Aorta (tissue), 5 donors: ENCODE data around the gene DVL3. TPM values are rescaled to one million over a fixed set of nuclear protein-coding genes. Genes with fewer than 3 reads are reported as not detected.
"Not testable (repeated sequence)": the region's sequence is repeated elsewhere in the genome, so short reads cannot be mapped to it uniquely, and the experiment has no call there.

ENCODE experiments used
- ATAC-seq: fragments of 200-7000 bp; cut with Tn5 transposase; one replicate; pipeline ENCODE4 v1.9.1; 2022; ENCODE audit warnings: moderate library complexity; ENCODE audit not compliant: low FRiP score
- DNase-seq, 2 donors: peaks; one replicate each; pipeline ENCODE4 v3.0.0-alpha.2; 2020
- H3K27ac ChIP-seq, 2 donors: one replicate each; pipeline ENCODE4 v1.5.1; 2013; ENCODE audit warnings: low read length in 2 of 2, mild to moderate bottlenecking in 2 of 2, moderate library complexity in 2 of 2, control low read depth in 1 of 2, inconsistent platforms in 1 of 2, low read depth in 1 of 2
- H3K27me3 ChIP-seq, 2 donors: one replicate each; pipeline ENCODE4 v1.6.1; 2013; ENCODE audit warnings: control low read depth in 1 of 2, low read length in 1 of 2, mild to moderate bottlenecking in 1 of 2, moderate library complexity in 1 of 2; ENCODE audit not compliant: insufficient read depth in 2 of 2, control insufficient read depth in 1 of 2
- H3K36me3 ChIP-seq, 2 donors: one replicate each; pipeline ENCODE4 v1.6.1; 2013; ENCODE audit warnings: control low read depth in 1 of 2, low read length in 1 of 2, mild to moderate bottlenecking in 1 of 2; ENCODE audit not compliant: insufficient read depth in 2 of 2, control insufficient read depth in 1 of 2
- H3K4me1 ChIP-seq, 2 donors: one replicate each; pipeline ENCODE4 v1.6.1; 2013; ENCODE audit warnings: low read length in 2 of 2, control low read depth in 1 of 2, mild to moderate bottlenecking in 1 of 2, moderate library complexity in 1 of 2; ENCODE audit not compliant: insufficient read depth in 2 of 2, control insufficient read depth in 1 of 2
- H3K4me3 ChIP-seq, 2 donors: one replicate each; pipeline ENCODE4 v1.5.1; 2013; ENCODE audit warnings: low read length in 2 of 2, control low read depth in 1 of 2, mild to moderate bottlenecking in 1 of 2
- H3K9me3 ChIP-seq: one replicate; pipeline ENCODE4 v1.6.1; 2013; ENCODE audit warnings: mild to moderate bottlenecking, low read length; ENCODE audit not compliant: control insufficient read depth
- WGBS, 2 donors: extraction: QIAGEN DNeasy Blood & Tissue Kit; methylation state at CpG; one replicate each; pipeline ENCODE4 v1.1.7; 2013; 5-methylcytosine and 5-hydroxymethylcytosine counted together
- intact Hi-C, 2 donors: fragments of 100-400 bp; cut with DNase I; formaldehyde crosslinking; loops; one replicate each; pipeline versions ENCODE4 v1.14.2 to v1.15.0; 2022
- long read RNA-seq, 2 donors: library from polyadenylated mRNA; unstranded; transcript quantifications; one replicate each; pipeline ENCODE4 v2.0.0, GENCODE V29; 2020 to 2021
- polyA plus RNA-seq, 2 donors: library from polyadenylated mRNA; stranded (reverse); fragments of 200-250 nt; gene quantifications; one replicate each; pipeline ENCODE4 v1.2.3, GENCODE V29; 2013
- total RNA-seq, 2 donors: library from RNA; stranded (reverse); fragmentation: NEBNext Ultra II Directional; extraction: Animal tissue kit (Norgen Biotek cat#: 25700); gene quantifications; one replicate each; pipeline ENCODE4 v1.2.1, GENCODE V29; 2021
- donor health status: healthy with polysubstance abuse.
- donor health status: Bipolar disorder and iron deficiency.
- donor health status: DM: no; HTN: no; CAD: no.
- donor health status: DM: no; HTN: no; CAD: no.
- donor health status: DM: yes; HTN: yes; CAD: no.

DVL3 gene
- total RNA-seq (10 to 100 TPM; 66.7 to 77.1 TPM), polyA plus RNA-seq (10 to 100 TPM; 13.5 to 55.6 TPM)
- long read RNA-seq, donor 1, partial matches to known transcripts = 1 of 19 reads
- long read RNA-seq, donor 1, other reads (novel, unspliced or antisense) = 18 of 19 reads
- long read RNA-seq, donor 2, full-length matches to known transcripts = 14 of 35 reads
- long read RNA-seq, donor 2, partial matches to known transcripts = 3 of 35 reads
- long read RNA-seq, donor 2, other reads (novel, unspliced or antisense) = 18 of 35 reads

DNA sequence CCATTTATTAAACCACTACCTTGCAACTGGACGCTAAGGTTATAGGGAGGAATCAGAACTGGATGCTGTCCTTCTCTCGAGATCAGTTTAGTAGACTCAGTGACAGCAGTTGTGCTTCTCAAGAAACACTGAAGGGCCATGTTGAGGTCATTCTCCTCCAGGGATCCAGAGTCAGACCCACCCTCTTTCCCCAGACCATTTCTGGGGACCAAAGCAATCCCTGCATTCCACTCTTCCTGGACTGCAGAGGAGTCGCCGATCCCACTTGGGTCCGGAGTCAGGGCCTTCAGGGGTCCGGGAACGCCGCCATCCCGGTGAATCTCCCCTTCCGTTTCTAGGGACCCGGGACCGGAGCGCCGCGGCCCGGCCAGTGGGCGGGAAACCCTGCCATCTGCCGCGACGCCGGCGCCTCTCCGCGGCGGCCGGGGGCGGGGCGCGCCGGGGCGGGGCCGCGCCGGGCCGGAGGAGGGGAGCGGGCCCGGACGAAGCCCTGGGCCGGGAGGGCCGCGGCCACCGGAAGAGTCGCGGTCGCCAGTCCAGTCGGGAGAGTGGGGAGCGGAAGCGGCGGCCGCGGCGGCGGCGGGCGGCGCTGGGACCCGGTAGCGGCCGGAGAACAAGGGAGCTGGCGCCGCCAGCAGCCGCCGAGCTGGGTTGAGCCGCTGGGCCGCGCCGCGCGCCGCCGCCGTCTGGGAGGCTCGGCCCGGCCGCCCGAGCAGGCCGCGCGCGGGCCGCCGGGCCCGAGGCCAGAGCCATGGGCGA is at the start of gene DVL3:
Gene DVL3 (plus strand): TSS at position 493 of the 759 bp plus-strand sequence. CDS start 259 bp downstream, at position 752.
- WGBS, 2 donors = 1% methylated on average over 38 to 84 of the region's 84 CpGs
- no peaks in the 10 kb centered on the region for H3K36me3 ChIP-seq
- peak within 1 kb of the TSS; percentile 34 to 81 for H3K27ac ChIP-seq
- H3K4me1 ChIP-seq = peaks cover 0 to 2% of the 10 kb centered on the region in 2 donors
- peak; percentile 85 for ATAC-seq
- peak within 1 kb of the TSS; percentile 65 to 82 for H3K4me3 ChIP-seq
- H3K27me3 ChIP-seq = no peaks in the 10 kb centered on the region
- H3K9me3 ChIP-seq = no peaks in the 10 kb centered on the region
- peak; percentile 81 to 91 for DNase-seq
- intact Hi-C loops = loop anchor here in 1 of 2 donors (5.0 kb wide), 1 partner anchor 92 kb away; the partner anchor contains the start of genes ALG3 and EEF1AKMT4

GRCh38 chr3:184110316-184110725 is 44.9 kb upstream of the DVL3 start:
- H3K9me3 ChIP-seq = no peaks in the 10 kb centered on the region
- H3K27ac ChIP-seq = no peak overlapping the region
- DNase-seq (no peak), ATAC-seq (no peak)
- H3K4me1 ChIP-seq = no peaks in the 10 kb centered on the region
- 60 to 62% methylated on average over 7 of the region's 7 CpGs for WGBS, 2 donors
- no peaks in the 10 kb centered on the region for H3K36me3 ChIP-seq
- H3K4me3 ChIP-seq = no peak overlapping the region
- H3K27me3 ChIP-seq = no peaks in the 10 kb centered on the region
- intact Hi-C loops = no loop called here

DNA sequence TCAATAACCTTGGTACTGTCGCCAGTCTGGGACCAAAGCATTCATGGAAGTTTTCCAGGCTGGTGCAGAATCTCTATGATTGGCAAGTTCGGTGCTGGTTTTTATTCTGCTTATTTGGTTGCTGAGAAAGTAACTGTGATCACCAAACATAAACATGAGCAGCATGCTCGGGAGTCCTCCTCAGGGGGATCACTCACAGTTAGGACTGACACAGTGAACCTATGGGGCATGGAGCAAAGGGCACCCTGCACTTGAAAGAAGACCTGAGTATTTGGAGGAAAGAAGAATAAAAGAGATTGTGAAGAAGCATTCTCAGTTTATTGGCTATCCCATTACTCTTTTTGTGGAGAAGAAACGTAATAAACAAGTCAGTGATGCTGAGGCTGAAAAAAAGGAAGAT is 39.2 kb upstream of the DVL3 start:
- intact Hi-C loops = no loop called here
- Histone ChIP-seq H3K9me3 (no peaks in the 10 kb centered on the region), H3K27ac (no peak overlapping the region), H3K36me3 (no peaks in the 10 kb centered on the region), H3K4me3 (no peak overlapping the region), H3K4me1 (no peaks in the 10 kb centered on the region), H3K27me3 (no peaks in the 10 kb centered on the region)
- 82 to 85% methylated on average over 4 of the region's 4 CpGs for WGBS, 2 donors
- DNase-seq (no peak), ATAC-seq (no peak)

DNA sequence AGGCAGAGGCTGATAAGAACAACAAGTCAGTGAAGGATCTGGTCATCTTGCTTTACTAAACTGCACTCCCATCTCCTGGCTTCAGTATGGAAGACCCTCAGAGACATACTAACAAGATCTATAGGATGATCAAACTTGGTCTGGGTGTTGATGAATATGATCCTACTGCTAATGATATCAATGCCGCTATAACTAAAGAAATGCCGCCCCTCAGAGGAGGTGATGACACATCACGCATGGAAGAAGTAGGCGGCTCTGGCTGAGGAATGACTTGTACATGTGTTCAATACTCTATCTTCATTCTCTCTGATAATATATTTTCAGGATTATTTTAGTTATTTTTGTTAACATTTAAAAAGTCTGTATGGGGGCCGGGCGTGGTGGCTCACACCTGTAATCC is 37.5 kb upstream of the DVL3 start:
- no peaks in the 10 kb centered on the region for H3K9me3 ChIP-seq
- H3K4me1 ChIP-seq = no peaks in the 10 kb centered on the region
- no peak for ATAC-seq
- no peaks in the 10 kb centered on the region for H3K27me3 ChIP-seq
- intact Hi-C loops = no loop called here
- no peak overlapping the region for H3K4me3 ChIP-seq
- no peak overlapping the region for H3K27ac ChIP-seq
- no peaks in the 10 kb centered on the region for H3K36me3 ChIP-seq
- whole genome bisulfite sequencing, 2 donors = 90 to 92% methylated on average over 6 of the region's 6 CpGs
- no peak for DNase-seq

- H3K4me1 ChIP-seq, intact Hi-C loops, ATAC-seq, H3K27ac ChIP-seq, H3K27me3 ChIP-seq, DNase-seq, H3K4me3 ChIP-seq, H3K9me3 ChIP-seq, H3K36me3 ChIP-seq: not testable (repeated sequence)
- 93 to 95% methylated on average over 8 of the region's 8 CpGs for WGBS, 2 donors
These were observed 34.1 kb upstream of the DVL3 start for GRCh38 chr3:184121031-184121430.

DNA sequence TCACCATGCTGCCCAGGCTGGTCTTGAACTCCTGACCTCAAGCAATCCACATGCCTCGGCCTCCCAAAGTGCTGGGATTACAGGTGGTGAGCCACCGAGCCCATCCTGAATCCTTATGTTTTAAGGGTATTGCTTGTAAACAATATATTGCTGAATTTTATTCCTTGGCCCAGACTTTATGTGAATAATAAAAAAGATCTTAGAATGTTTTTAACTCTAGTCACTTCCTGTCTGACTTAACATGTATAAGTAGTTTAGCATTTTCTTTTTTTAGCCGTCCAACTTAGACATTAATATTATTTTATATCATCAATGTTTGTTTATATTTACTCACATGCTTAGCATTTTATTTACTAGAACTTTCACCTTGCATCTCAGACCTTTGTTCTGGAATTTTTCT is 29.2 kb upstream of the DVL3 start:
- H3K4me1 ChIP-seq = no peaks in the 10 kb centered on the region
- no peak overlapping the region for H3K4me3 ChIP-seq
- H3K27me3 ChIP-seq = no peaks in the 10 kb centered on the region
- intact Hi-C loops = no loop called here
- WGBS, 2 donors = 63 to 68% methylated on average over 3 of the region's 3 CpGs
- H3K36me3 ChIP-seq = no peaks in the 10 kb centered on the region
- no peaks in the 10 kb centered on the region for H3K9me3 ChIP-seq
- ATAC-seq (no peak), DNase-seq (no peak)
- H3K27ac ChIP-seq = no peak overlapping the region

- ATAC-seq = no peak
These were observed 26.2 kb upstream of the DVL3 start for GRCh38 chr3:184129012-184129411.

DNA sequence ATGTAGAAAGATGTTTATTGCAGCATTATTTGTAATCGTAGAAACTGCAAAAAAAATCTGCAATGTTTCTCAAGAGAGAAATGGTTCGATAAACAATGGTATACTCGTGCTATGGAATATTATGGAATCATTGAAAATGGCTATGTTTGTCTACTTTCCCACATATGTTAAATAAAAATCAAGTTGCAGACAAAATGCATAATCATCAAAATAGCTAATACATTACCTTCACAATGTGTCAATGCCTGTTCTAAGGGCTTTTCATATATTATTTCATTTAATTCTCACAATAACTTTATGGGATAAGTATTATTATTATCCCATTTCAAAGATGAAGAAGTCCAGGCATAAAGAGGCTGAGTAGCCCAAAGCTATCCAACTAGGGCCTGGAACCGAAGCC is 22.2 kb upstream of the DVL3 start:
- no peaks in the 10 kb centered on the region for H3K36me3 ChIP-seq
- ATAC-seq = no peak
- H3K27ac ChIP-seq = no peak overlapping the region
- no peaks in the 10 kb centered on the region for H3K4me1 ChIP-seq
- intact Hi-C loops = loop anchor here (5.0 to 10.0 kb wide), 4 partner anchors 91 to 236 kb away; partner anchors contain the start of genes ABCC5 (in 1 of the 2), ALG3 (in 1 of the 2) and EEF1AKMT4 (in 1 of the 2)
- no peak overlapping the region for H3K4me3 ChIP-seq
- H3K9me3 ChIP-seq = no peaks in the 10 kb centered on the region
- DNase-seq = no peak
- H3K27me3 ChIP-seq = no peaks in the 10 kb centered on the region
- WGBS, 2 donors = 94% methylated on average over 4 of the region's 4 CpGs

More at GRCh38 chr3:184129012-184129411, 26.2 kb upstream of the DVL3 start:
- Histone ChIP-seq H3K4me1 (no peaks in the 10 kb centered on the region), H3K27ac (no peak overlapping the region), H3K9me3 (no peaks in the 10 kb centered on the region), H3K27me3 (no peaks in the 10 kb centered on the region), H3K4me3 (no peak overlapping the region), H3K36me3 (no peaks in the 10 kb centered on the region)
- no peak for DNase-seq
- intact Hi-C loops = no loop called here
- 33 to 35% methylated on average over 2 of the region's 2 CpGs for WGBS, 2 donors
